HG03196 (cell line): Measurements from ENCODE around the gene DNHD1.

Experiments
- ATAC-seq: cut with Tn5 transposase; IDR thresholded peaks from one replicate; pipeline ENCODE4 v1.9.1; 2021; ENCODE audit not compliant: unreplicated experiment

Gene DNHD1

GRCh38 chr11:6611092-6611962 is 114.2 kb downstream of the DNHD1 start:
- peak; percentile 5 for ATAC-seq

- ATAC-seq: no peak
These were observed 114.8 kb downstream of the DNHD1 start for GRCh38 chr11:6611963-6612212.

GRCh38 chr11:6612213-6613041 is 115.3 kb downstream of the DNHD1 start, which contains the start of gene TAF10:
TAF10 (minus strand) TSS chr11:6612216; CDS start chr11:6612189, 27 bp downstream.
- ATAC-seq: peak; percentile 82

GRCh38 chr11:6613496-6613895 is 116.4 kb downstream of the DNHD1 start:
- ATAC-seq: no peak

- no peak for ATAC-seq
These were observed 117.4 kb downstream of the DNHD1 start for GRCh38 chr11:6614446-6614845.

- no peak for ATAC-seq
These were observed 118.0 kb downstream of the DNHD1 start for GRCh38 chr11:6615046-6615445.

- ATAC-seq: no peak
These were observed 119.0 kb downstream of the DNHD1 start for GRCh38 chr11:6615882-6616585.

- ATAC-seq: no peak
These were observed 119.6 kb downstream of the DNHD1 start for GRCh38 chr11:6616596-6617250.

GRCh38 chr11:6617315-6617781 is 120.3 kb downstream of the DNHD1 start:
- ATAC-seq: no peak

GRCh38 chr11:6618117-6619003 is 121.3 kb downstream of the DNHD1 start:
- ATAC-seq: no peak

GRCh38 chr11:6619004-6619745 is 122.1 kb downstream of the DNHD1 start, which contains the start of gene TPP1:
TPP1 (minus strand) TSS chr11:6619422; CDS start chr11:6619400, 22 bp downstream.
- ATAC-seq: peak; percentile 97

- no peak for ATAC-seq
These were observed 123.6 kb downstream of the DNHD1 start for GRCh38 chr11:6620636-6621035.
